HCT116 (cell line): Measurements from ENCODE around the gene SNRPA1. TPM values are rescaled to one million over a fixed set of nuclear protein-coding genes. Genes with fewer than 3 reads are reported as not detected.

Source experiments
- ATAC-seq: fragments of 200-7000 bp; cut with Tn5 transposase; 2 replicates; pipeline ENCODE4 v1.9.1; 2020; ENCODE audit warnings: mild to moderate bottlenecking, moderate library complexity
- BruUV-seq: library from RNA; stranded (reverse); fragments of 400-500 nt; replicated peaks from 2 replicates; lab custom pipeline; 2021; lab: Mats Ljungman, UMichigan
- CTCF ChIA-PET: fragments of 300-600 bp; sonication (Branson Sonifier 250); formaldehyde crosslinking; loops from one replicate; lab custom pipeline; 2021; ENCODE audit warnings: antibody characterized with exemption; lab: Charles Lee
- POLR2A ChIA-PET: fragments of 300-600, 350-600 bp; sonication (Branson Sonifier 250); formaldehyde crosslinking; loops from one replicate; lab custom pipeline; 2021; ENCODE audit warnings: antibody characterized with exemption; lab: Charles Lee
- RAD21 ChIA-PET, 2 experiments: fragments of 300-600 bp; sonication (Branson Sonifier 250); formaldehyde crosslinking; loops; one replicate each; lab custom pipeline; 2023; ENCODE audit warnings: low total read pairs in 2 of 2; ENCODE audit not compliant: uncharacterized antibody in 2 of 2, unreplicated experiment in 2 of 2, low non-redundant PET in 1 of 2; lab: Charles Lee
- DNase-seq: peaks from one replicate; pipeline ENCODE4 v3.0.0-alpha.2; 2010; ENCODE audit warnings: low read depth, low spot score
- H2AFZ ChIP-seq: fragments of 200-600 bp; shearing (Covaris generic), sonication (generic); 2 replicates; pipeline ENCODE4 v1.6.1; 2017; ENCODE audit warnings: low read depth, mixed run types, mixed read lengths, antibody characterized with exemption, low read length; ENCODE audit not compliant: poor library complexity, severe bottlenecking
- H3K27ac ChIP-seq: 2 replicates; pipeline ENCODE4 v1.5.1; 2012; ENCODE audit warnings: low read depth, low read length
- H3K27me3 ChIP-seq: fragments of 200-600 bp; sonication (generic); 2 replicates; pipeline ENCODE4 v1.6.1; 2016; ENCODE audit warnings: mixed run types, low read length, mixed read lengths; ENCODE audit not compliant: insufficient read depth
- H3K36me3 ChIP-seq, 2 experiments: fragments of 200-500 bp in 1 of 2; fragments of 200-600 bp in 1 of 2; sonication (Bioruptor generic) in 1 of 2; sonication (generic) in 1 of 2; 2 replicates each; pipeline versions ENCODE4 v1.5.1 to v1.6.1; 2014 to 2016; ENCODE audit warnings: low read length in 2 of 2, inconsistent platforms in 1 of 2, mixed read lengths in 1 of 2, mixed run types in 1 of 2; ENCODE audit not compliant: insufficient read depth in 2 of 2, control insufficient read depth in 1 of 2
- H3K4me1 ChIP-seq, 2 experiments: fragments of 200-600 bp in 1 of 2; sonication (generic) in 1 of 2; 2 replicates each; pipeline versions ENCODE4 v1.5.1 to v1.6.1; 2012 to 2017; ENCODE audit warnings: low read length in 2 of 2, inconsistent platforms in 1 of 2, mild to moderate bottlenecking in 1 of 2, mixed read lengths in 1 of 2, mixed run types in 1 of 2, moderate library complexity in 1 of 2; ENCODE audit not compliant: insufficient read depth in 2 of 2, control insufficient read depth in 1 of 2
- H3K4me2 ChIP-seq: fragments of 200-600 bp; sonication (generic); 2 replicates; pipeline ENCODE4 v1.6.1; 2017; ENCODE audit warnings: mixed run types, low read length, mixed read lengths
- H3K4me3 ChIP-seq, 2 experiments: fragments of 200-600 bp in 1 of 2; sonication (generic) in 1 of 2; replicated peaks in 1 of 2; 2 replicates each; pipeline ENCODE4 v1.5.1; 2011 to 2016; ENCODE audit warnings: low read length in 2 of 2, control low read depth in 1 of 2, low read depth in 1 of 2, mild to moderate bottlenecking in 1 of 2, mixed read lengths in 1 of 2, mixed run types in 1 of 2
- H3K79me2 ChIP-seq: fragments of 200-600 bp; sonication (generic); 2 replicates; pipeline ENCODE4 v1.6.1; 2017; ENCODE audit warnings: mild to moderate bottlenecking, mixed run types, low read length, moderate library complexity, mixed read lengths; ENCODE audit not compliant: insufficient read depth
- H3K9ac ChIP-seq: fragments of 200-600 bp; sonication (generic); 2 replicates; pipeline ENCODE4 v1.6.1; 2016; ENCODE audit warnings: low read length, mixed read lengths
- H3K9me2 ChIP-seq: fragments of 200-600 bp; sonication (generic), shearing (Covaris generic); 2 replicates; pipeline ENCODE4 v1.6.1; 2017; ENCODE audit warnings: mixed run types, mild to moderate bottlenecking, moderate library complexity; ENCODE audit not compliant: insufficient read depth
- H3K9me3 ChIP-seq, 2 experiments: fragments of 200-500 bp in 1 of 2; fragments of 200-600 bp in 1 of 2; sonication (Bioruptor generic) in 1 of 2; sonication (generic) in 1 of 2; 2 replicates each; pipeline ENCODE4 v1.6.1; 2014 to 2017; ENCODE audit warnings: low read length in 2 of 2, mixed read lengths in 2 of 2, inconsistent platforms in 1 of 2, low read depth in 1 of 2, mild to moderate bottlenecking in 1 of 2, mixed run types in 1 of 2, moderate library complexity in 1 of 2; ENCODE audit not compliant: control insufficient read depth in 1 of 2, insufficient read depth in 1 of 2
- H4K20me1 ChIP-seq: fragments of 200-600 bp; sonication (generic), shearing (Covaris generic); 2 replicates; pipeline ENCODE4 v1.6.1; 2017; ENCODE audit warnings: mixed run types, mild to moderate bottlenecking, moderate library complexity; ENCODE audit not compliant: insufficient read depth
- CBX3 ChIP-seq: IDR thresholded peaks from 2 replicates; pipeline ENCODE4 v1.6.1; 2012; ENCODE audit warnings: low read depth
- CEBPB ChIP-seq: IDR thresholded peaks from 2 replicates; pipeline ENCODE4 v1.6.1; 2012; ENCODE audit warnings: low read depth
- EGR1 ChIP-seq: IDR thresholded peaks from 2 replicates; pipeline ENCODE4 v1.6.1; 2012; ENCODE audit warnings: low read depth
- ELF1 ChIP-seq: IDR thresholded peaks from 2 replicates; pipeline ENCODE4 v1.6.1; 2012; ENCODE audit warnings: low read depth, borderline replicate concordance
- EZH2 ChIP-seq: fragments of 200-600 bp; sonication (generic); IDR thresholded peaks from 2 replicates; pipeline ENCODE4 v1.6.1; 2017; ENCODE audit warnings: antibody characterized with exemption, mixed run types
- EZH2phosphoT487 ChIP-seq: fragments of 200-600 bp; IDR thresholded peaks from 2 replicates; pipeline ENCODE4 v1.6.1; 2018; ENCODE audit warnings: antibody characterized with exemption, borderline replicate concordance
- FOSL1 ChIP-seq: IDR thresholded peaks from 2 replicates; pipeline ENCODE4 v1.6.1; 2012; ENCODE audit warnings: low read depth
- JUND ChIP-seq: IDR thresholded peaks from 2 replicates; pipeline ENCODE4 v1.6.1; 2012
- RAD21 ChIP-seq: IDR thresholded peaks from 2 replicates; pipeline ENCODE4 v1.6.1; 2012; ENCODE audit warnings: low read depth, mild to moderate bottlenecking
- SIN3A ChIP-seq: IDR thresholded peaks from 2 replicates; pipeline ENCODE4 v1.6.1; 2012; ENCODE audit warnings: low read depth
- SP1 ChIP-seq: IDR thresholded peaks from 2 replicates; pipeline ENCODE4 v1.6.1; 2012; ENCODE audit warnings: low read depth
- ZFX ChIP-seq: fragments of 450-650 bp; IDR thresholded peaks from 2 replicates; pipeline ENCODE4 v1.6.1; 2017
- intact Hi-C: fragments of 100-400 bp; cut with micrococcal nuclease; formaldehyde crosslinking; loops from 2 replicates; pipeline ENCODE4 v1.10.0; 2022
- total RNA-seq: library from RNA; stranded (reverse); gene quantifications from one replicate; pipeline ENCODE4 v1.2.1, GENCODE V29; 2021; ENCODE audit not compliant: unreplicated experiment
- TF ChIP-seq, protein P1 (sequence below), 3 experiments: fragments of 200-600 bp in 1 of 3; sonication (generic) in 1 of 3; IDR thresholded peaks in 2 of 3; conservative IDR thresholded peaks in 1 of 3; 2 replicates each; pipeline ENCODE4 v1.5.1; 2012 to 2017; ENCODE audit warnings: low read depth in 2 of 3, low read length in 2 of 3, antibody characterized with exemption in 1 of 3, borderline replicate concordance in 1 of 3, control low read depth in 1 of 3, mild to moderate bottlenecking in 1 of 3, mixed read lengths in 1 of 3, mixed run types in 1 of 3, moderate library complexity in 1 of 3; ENCODE audit not compliant: insufficient read depth in 1 of 3
- TF ChIP-seq, protein P2 (sequence below): IDR thresholded peaks from 2 replicates; pipeline ENCODE4 v1.6.1; 2012

Gene SNRPA1
- total RNA-seq, 1 experiment from 2014 or later: 104 TPM

DNA sequence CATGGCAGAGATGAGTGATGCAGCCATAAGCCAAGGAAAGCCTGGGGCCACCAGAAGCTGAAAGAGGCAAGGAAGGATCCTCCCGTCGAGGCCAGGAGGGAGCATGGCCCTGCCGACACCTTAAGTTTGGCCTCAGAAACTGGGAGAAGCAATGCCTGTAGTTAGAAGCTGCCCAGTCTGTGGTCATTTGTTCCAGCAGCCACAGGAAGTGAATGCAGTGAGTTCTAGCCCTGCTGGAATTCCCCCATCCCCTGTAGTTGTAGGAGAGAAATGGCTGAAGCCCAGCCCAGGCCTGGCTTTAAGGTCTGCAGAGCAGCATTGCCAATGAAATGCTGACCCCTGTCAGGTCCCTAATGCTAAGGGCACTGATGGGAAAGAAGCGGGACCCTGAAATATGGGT, 31.0 kb downstream of the SNRPA1 start:
- peaks cover 0 to 2% of the 10 kb centered on the region in 2 experiments; a peak in 1 of 4 replicates for H3K36me3 ChIP-seq
- no peaks in the 10 kb centered on the region for H3K27me3 ChIP-seq
- ChIA-PET RAD21 (no interaction called here), POLR2A (no interaction called here)
- TF ChIP-seq JUND: no peak
- no peak for TF ChIP-seq EZH2
- TF ChIP-seq SIN3A: no peak
- no peak for TF ChIP-seq EZH2phosphoT487
- no peak for TF ChIP-seq FOSL1
- TF ChIP-seq, protein P1, sequence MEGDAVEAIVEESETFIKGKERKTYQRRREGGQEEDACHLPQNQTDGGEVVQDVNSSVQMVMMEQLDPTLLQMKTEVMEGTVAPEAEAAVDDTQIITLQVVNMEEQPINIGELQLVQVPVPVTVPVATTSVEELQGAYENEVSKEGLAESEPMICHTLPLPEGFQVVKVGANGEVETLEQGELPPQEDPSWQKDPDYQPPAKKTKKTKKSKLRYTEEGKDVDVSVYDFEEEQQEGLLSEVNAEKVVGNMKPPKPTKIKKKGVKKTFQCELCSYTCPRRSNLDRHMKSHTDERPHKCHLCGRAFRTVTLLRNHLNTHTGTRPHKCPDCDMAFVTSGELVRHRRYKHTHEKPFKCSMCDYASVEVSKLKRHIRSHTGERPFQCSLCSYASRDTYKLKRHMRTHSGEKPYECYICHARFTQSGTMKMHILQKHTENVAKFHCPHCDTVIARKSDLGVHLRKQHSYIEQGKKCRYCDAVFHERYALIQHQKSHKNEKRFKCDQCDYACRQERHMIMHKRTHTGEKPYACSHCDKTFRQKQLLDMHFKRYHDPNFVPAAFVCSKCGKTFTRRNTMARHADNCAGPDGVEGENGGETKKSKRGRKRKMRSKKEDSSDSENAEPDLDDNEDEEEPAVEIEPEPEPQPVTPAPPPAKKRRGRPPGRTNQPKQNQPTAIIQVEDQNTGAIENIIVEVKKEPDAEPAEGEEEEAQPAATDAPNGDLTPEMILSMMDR (IDR thresholded peaks at IDR 0.05 in 2 of 3, conservative IDR thresholded peaks at IDR 0.05 in 1 of 3; ENCODE audit: borderline replicate concordance in 1 of 3, insufficient read depth in 1 of 3, low read depth in 2 of 3, low read length in 2 of 3): no peak
- no peak for TF ChIP-seq SP1
- TF ChIP-seq ELF1: no peak
- TF ChIP-seq ZFX: no peak
- TF ChIP-seq CBX3: no peak
- no peak for TF ChIP-seq CEBPB
- no peak for TF ChIP-seq EGR1
- TF ChIP-seq, protein P2, sequence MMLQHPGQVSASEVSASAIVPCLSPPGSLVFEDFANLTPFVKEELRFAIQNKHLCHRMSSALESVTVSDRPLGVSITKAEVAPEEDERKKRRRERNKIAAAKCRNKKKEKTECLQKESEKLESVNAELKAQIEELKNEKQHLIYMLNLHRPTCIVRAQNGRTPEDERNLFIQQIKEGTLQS: no peak
- no peak for TF ChIP-seq RAD21
- TF ChIP-seq, all 23 proteins: peak for 0
- Histone ChIP-seq H3K4me3 (no peak overlapping the region), H2AFZ (no peak overlapping the region), H4K20me1 (no peaks in the 10 kb centered on the region), H3K27ac (no peak overlapping the region), H3K9me3 (no peaks in the 10 kb centered on the region), H3K4me2 (no peak overlapping the region), H3K79me2 (no peaks in the 10 kb centered on the region), H3K4me1 (no peaks in the 10 kb centered on the region), H3K9me2 (no peaks in the 10 kb centered on the region), H3K9ac (no peak overlapping the region)
- CTCF ChIA-PET: no interaction called here
- intact Hi-C loops: no loop called here
- no TSS peak for BruUV-seq
- ATAC-seq (no peak), DNase-seq (no peak)
